Measurements from ENCODE around the gene DNAJB13.

The DNAJB13 gene

GRCh38 chr11:73951797-73952196 is 971 bp downstream of the DNAJB13 start:
- TF ChIP-seq, protein P1, sequence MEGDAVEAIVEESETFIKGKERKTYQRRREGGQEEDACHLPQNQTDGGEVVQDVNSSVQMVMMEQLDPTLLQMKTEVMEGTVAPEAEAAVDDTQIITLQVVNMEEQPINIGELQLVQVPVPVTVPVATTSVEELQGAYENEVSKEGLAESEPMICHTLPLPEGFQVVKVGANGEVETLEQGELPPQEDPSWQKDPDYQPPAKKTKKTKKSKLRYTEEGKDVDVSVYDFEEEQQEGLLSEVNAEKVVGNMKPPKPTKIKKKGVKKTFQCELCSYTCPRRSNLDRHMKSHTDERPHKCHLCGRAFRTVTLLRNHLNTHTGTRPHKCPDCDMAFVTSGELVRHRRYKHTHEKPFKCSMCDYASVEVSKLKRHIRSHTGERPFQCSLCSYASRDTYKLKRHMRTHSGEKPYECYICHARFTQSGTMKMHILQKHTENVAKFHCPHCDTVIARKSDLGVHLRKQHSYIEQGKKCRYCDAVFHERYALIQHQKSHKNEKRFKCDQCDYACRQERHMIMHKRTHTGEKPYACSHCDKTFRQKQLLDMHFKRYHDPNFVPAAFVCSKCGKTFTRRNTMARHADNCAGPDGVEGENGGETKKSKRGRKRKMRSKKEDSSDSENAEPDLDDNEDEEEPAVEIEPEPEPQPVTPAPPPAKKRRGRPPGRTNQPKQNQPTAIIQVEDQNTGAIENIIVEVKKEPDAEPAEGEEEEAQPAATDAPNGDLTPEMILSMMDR (IDR thresholded peaks at IDR 0.05; ENCODE audit: low read depth, low read length) = no peak
- H3K4me3 ChIP-seq (ENCODE audit: low read depth, low read length) = no peak overlapping the region
- H3K36me3 ChIP-seq = no peaks in the 10 kb centered on the region
- H3K9me3 ChIP-seq (ENCODE audit: severe bottlenecking) = no peaks in the 10 kb centered on the region
- no peak for DNase-seq
- no peak overlapping the region for H3K27ac ChIP-seq
- H3K27me3 ChIP-seq (ENCODE audit: insufficient read depth, low read depth, severe bottlenecking) = no peaks in the 10 kb centered on the region

GRCh38 chr11:73956876-73957653 is 6.2 kb downstream of the DNAJB13 start:
- TF ChIP-seq, protein P1 (IDR thresholded peaks at IDR 0.05; ENCODE audit: low read depth, low read length) = no peak
- no peak for DNase-seq
- H3K27me3 ChIP-seq (ENCODE audit: insufficient read depth, low read depth, severe bottlenecking) = no peaks in the 10 kb centered on the region
- H3K4me3 ChIP-seq (ENCODE audit: low read depth, low read length) = no peak overlapping the region
- no peak overlapping the region for H3K27ac ChIP-seq
- H3K9me3 ChIP-seq (ENCODE audit: severe bottlenecking) = no peaks in the 10 kb centered on the region
- no peaks in the 10 kb centered on the region for H3K36me3 ChIP-seq

DNA sequence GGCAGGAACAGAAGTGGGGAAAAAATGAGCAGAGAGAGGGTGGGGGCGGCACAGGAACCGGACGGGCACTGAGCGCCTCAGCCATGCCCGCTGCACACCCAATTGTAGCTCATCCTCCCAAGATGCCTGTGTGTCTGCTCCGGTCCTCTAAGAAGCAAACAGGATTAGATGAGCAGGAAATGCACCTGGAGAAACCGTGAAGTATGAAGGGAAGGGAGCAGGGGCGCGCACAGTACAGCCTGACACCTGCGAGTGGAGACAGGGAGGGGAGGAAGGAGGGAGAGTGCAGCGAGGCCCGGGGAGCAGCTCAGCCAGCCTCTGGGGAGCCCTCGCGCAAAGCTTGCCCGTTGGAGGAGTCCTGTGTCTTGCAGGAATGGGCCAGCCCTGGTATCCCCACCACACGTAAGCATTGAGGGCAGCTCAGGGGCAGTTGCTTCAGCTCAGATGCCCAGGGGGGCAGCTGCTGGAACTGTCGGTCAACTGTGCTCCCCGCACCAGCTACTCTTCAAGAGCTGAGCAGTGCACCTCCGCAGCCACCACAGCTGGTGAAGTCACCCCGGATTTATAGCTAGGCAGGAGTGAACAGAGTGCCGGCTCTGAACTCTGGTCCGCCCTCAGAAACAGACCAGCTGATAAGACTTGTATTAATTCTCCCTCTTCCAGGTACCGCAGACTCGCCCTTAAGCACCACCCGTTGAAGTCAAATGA is 7.0 kb downstream of the DNAJB13 start:
- no peak overlapping the region for H3K4me3 ChIP-seq (ENCODE audit: low read depth, low read length)
- H3K9me3 ChIP-seq (ENCODE audit: severe bottlenecking) = no peaks in the 10 kb centered on the region
- H3K36me3 ChIP-seq = no peaks in the 10 kb centered on the region
- H3K27ac ChIP-seq = no peak overlapping the region
- DNase-seq = no peak
- TF ChIP-seq, protein P1 (IDR thresholded peaks at IDR 0.05; ENCODE audit: low read depth, low read length) = no peak
- no peaks in the 10 kb centered on the region for H3K27me3 ChIP-seq (ENCODE audit: insufficient read depth, low read depth, severe bottlenecking)

GRCh38 chr11:73958521-73959141 is 7.8 kb downstream of the DNAJB13 start:
- no peak overlapping the region for H3K4me3 ChIP-seq (ENCODE audit: low read depth, low read length)
- no peak overlapping the region for H3K27ac ChIP-seq
- no peaks in the 10 kb centered on the region for H3K27me3 ChIP-seq (ENCODE audit: insufficient read depth, low read depth, severe bottlenecking)
- no peaks in the 10 kb centered on the region for H3K9me3 ChIP-seq (ENCODE audit: severe bottlenecking)
- H3K36me3 ChIP-seq = no peaks in the 10 kb centered on the region
- no peak for DNase-seq
- TF ChIP-seq, protein P1 (IDR thresholded peaks at IDR 0.05; ENCODE audit: low read depth, low read length) = no peak

GRCh38 chr11:73961321-73961720 is 10.5 kb downstream of the DNAJB13 start:
- H3K4me3 ChIP-seq (ENCODE audit: low read depth, low read length) = no peak overlapping the region
- H3K27me3 ChIP-seq (ENCODE audit: insufficient read depth, low read depth, severe bottlenecking) = no peaks in the 10 kb centered on the region
- H3K36me3 ChIP-seq = no peaks in the 10 kb centered on the region
- TF ChIP-seq, protein P1 (IDR thresholded peaks at IDR 0.05; ENCODE audit: low read depth, low read length) = no peak
- no peaks in the 10 kb centered on the region for H3K9me3 ChIP-seq (ENCODE audit: severe bottlenecking)
- H3K27ac ChIP-seq = no peak overlapping the region
- DNase-seq = no peak
